ENCODE results near the gene TGFBRAP1.

The TGFBRAP1 gene

DNA sequence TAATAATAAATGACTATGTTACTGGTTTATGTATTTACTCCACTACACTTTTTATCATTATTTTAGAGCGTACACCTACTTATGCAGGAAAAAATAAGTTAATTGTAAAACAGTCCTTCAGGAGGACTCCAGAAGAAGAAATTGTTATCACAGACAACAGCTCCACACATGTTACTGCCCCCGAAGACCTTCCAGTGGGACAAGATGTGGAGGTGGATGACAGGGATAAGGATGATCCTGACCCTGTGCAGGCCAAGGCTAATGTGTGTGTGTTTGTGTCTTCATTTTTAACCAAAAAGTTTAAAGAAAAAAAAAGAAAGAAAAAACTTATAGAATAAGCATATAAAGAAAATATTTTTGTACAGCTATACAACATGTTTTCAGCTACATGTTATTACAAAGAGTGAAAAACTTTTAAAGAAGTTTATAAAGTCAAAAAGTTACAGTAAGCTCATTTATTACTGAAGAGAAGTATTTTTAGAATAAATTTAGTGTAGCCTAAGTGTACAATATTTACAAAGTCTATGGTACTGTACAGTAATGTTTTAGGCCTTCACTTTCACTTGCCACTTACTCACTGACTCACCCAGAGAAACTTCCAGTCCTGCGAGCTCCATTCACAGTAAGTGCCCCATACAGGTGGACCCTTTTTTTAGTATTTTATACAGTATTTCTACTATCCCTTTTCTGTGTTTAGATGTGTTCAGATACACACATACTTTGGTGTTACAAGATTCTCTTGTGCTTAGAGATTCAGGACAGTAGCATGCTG is 7.5 kb downstream of the TGFBRAP1 start:
- TF ChIP-seq, protein P1, sequence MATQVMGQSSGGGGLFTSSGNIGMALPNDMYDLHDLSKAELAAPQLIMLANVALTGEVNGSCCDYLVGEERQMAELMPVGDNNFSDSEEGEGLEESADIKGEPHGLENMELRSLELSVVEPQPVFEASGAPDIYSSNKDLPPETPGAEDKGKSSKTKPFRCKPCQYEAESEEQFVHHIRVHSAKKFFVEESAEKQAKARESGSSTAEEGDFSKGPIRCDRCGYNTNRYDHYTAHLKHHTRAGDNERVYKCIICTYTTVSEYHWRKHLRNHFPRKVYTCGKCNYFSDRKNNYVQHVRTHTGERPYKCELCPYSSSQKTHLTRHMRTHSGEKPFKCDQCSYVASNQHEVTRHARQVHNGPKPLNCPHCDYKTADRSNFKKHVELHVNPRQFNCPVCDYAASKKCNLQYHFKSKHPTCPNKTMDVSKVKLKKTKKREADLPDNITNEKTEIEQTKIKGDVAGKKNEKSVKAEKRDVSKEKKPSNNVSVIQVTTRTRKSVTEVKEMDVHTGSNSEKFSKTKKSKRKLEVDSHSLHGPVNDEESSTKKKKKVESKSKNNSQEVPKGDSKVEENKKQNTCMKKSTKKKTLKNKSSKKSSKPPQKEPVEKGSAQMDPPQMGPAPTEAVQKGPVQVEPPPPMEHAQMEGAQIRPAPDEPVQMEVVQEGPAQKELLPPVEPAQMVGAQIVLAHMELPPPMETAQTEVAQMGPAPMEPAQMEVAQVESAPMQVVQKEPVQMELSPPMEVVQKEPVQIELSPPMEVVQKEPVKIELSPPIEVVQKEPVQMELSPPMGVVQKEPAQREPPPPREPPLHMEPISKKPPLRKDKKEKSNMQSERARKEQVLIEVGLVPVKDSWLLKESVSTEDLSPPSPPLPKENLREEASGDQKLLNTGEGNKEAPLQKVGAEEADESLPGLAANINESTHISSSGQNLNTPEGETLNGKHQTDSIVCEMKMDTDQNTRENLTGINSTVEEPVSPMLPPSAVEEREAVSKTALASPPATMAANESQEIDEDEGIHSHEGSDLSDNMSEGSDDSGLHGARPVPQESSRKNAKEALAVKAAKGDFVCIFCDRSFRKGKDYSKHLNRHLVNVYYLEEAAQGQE (IDR thresholded peaks at IDR 0.05; ENCODE audit: insufficient replicate concordance, low read depth): no peak
- TF ChIP-seq, protein P2, sequence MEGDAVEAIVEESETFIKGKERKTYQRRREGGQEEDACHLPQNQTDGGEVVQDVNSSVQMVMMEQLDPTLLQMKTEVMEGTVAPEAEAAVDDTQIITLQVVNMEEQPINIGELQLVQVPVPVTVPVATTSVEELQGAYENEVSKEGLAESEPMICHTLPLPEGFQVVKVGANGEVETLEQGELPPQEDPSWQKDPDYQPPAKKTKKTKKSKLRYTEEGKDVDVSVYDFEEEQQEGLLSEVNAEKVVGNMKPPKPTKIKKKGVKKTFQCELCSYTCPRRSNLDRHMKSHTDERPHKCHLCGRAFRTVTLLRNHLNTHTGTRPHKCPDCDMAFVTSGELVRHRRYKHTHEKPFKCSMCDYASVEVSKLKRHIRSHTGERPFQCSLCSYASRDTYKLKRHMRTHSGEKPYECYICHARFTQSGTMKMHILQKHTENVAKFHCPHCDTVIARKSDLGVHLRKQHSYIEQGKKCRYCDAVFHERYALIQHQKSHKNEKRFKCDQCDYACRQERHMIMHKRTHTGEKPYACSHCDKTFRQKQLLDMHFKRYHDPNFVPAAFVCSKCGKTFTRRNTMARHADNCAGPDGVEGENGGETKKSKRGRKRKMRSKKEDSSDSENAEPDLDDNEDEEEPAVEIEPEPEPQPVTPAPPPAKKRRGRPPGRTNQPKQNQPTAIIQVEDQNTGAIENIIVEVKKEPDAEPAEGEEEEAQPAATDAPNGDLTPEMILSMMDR (IDR thresholded peaks at IDR 0.05; ENCODE audit: insufficient read depth, low read length): no peak
- TF ChIP-seq GABPA (IDR thresholded peaks at IDR 0.05; ENCODE audit: low read depth) (no peak), SPI1 (IDR thresholded peaks at IDR 0.05; ENCODE audit: borderline replicate concordance, low read depth) (no peak), POLR2AphosphoS5 (IDR thresholded peaks at IDR 0.05; ENCODE audit: low read depth) (no peak)
- Histone ChIP-seq H3K27ac (replicated peaks) (no peak overlapping the region), H3K4me3 (replicated peaks; ENCODE audit: insufficient read depth, low read length) (no peak overlapping the region), H3K27me3 (ENCODE audit: insufficient read depth, poor library complexity, severe bottlenecking) (no peaks in the 10 kb centered on the region)
- DNase-seq (ENCODE audit: low read depth in 1 of 2, low spot score in 1 of 2): no peak

- TF ChIP-seq, protein P2 (IDR thresholded peaks at IDR 0.05; ENCODE audit: insufficient read depth, low read length): no peak
- TF ChIP-seq SPI1 (IDR thresholded peaks at IDR 0.05; ENCODE audit: borderline replicate concordance, low read depth): no peak
- TF ChIP-seq POLR2AphosphoS5 (IDR thresholded peaks at IDR 0.05; ENCODE audit: low read depth): no peak
- TF ChIP-seq GABPA (IDR thresholded peaks at IDR 0.05; ENCODE audit: low read depth): no peak
- TF ChIP-seq, protein P1 (IDR thresholded peaks at IDR 0.05; ENCODE audit: insufficient replicate concordance, low read depth): no peak
- Histone ChIP-seq H3K27me3 (ENCODE audit: insufficient read depth, poor library complexity, severe bottlenecking) (no peaks in the 10 kb centered on the region), H3K4me3 (replicated peaks; ENCODE audit: insufficient read depth, low read length) (no peak overlapping the region), H3K27ac (replicated peaks) (no peak overlapping the region)
- no peak for DNase-seq (ENCODE audit: low read depth in 1 of 2, low spot score in 1 of 2)
These were observed 8.8 kb downstream of the TGFBRAP1 start for GRCh38 chr2:105320651-105321215.

DNA sequence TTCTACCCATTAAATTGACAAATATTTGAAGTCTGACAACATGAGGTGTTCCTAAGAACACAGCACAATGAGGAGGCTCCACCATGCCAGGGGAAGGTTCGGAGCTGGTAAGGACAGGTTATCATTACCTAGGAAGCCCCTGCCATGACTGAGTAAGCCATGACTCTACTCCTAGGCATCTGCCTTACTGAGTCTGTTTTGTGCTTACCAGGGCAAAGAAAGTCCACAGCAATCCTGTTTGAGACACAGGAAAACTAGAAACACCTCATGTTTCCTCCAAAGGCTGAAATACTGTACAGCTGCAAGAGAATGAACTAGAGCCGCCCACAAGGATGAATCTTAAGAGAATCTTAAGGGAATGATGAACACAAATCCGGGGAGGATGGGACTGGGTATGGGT is 11.6 kb downstream of the TGFBRAP1 start:
- Histone ChIP-seq H3K4me3 (replicated peaks; ENCODE audit: insufficient read depth, low read length) (no peak overlapping the region), H3K27me3 (ENCODE audit: insufficient read depth, poor library complexity, severe bottlenecking) (no peaks in the 10 kb centered on the region), H3K27ac (replicated peaks) (no peak overlapping the region)
- TF ChIP-seq, protein P1 (IDR thresholded peaks at IDR 0.05; ENCODE audit: insufficient replicate concordance, low read depth): no peak
- TF ChIP-seq GABPA (IDR thresholded peaks at IDR 0.05; ENCODE audit: low read depth): no peak
- no peak for TF ChIP-seq POLR2AphosphoS5 (IDR thresholded peaks at IDR 0.05; ENCODE audit: low read depth)
- TF ChIP-seq, protein P2 (IDR thresholded peaks at IDR 0.05; ENCODE audit: insufficient read depth, low read length): no peak
- no peak for DNase-seq (ENCODE audit: low read depth in 1 of 2, low spot score in 1 of 2)
